Liver (tissue), 9 donors: Measurements from ENCODE around the gene POLL. TPM values are rescaled to one million over a fixed set of nuclear protein-coding genes. Genes with fewer than 3 reads are reported as not detected.

Experiments
- DNase-seq: peaks from one replicate; pipeline ENCODE4 v3.0.0-alpha.2; 2017; ENCODE audit warnings: low spot score
- H3K27ac ChIP-seq, 2 donors: one replicate each; pipeline ENCODE4 v1.7.0; 2013; ENCODE audit warnings: inconsistent platforms in 2 of 2, low read length in 2 of 2, control low read depth in 1 of 2, low read depth in 1 of 2, mild to moderate bottlenecking in 1 of 2
- H3K27me3 ChIP-seq, 4 donors: one replicate each; pipeline versions ENCODE4 v1.6.1 to v1.7.0; 2013; ENCODE audit warnings: low read length in 3 of 4, inconsistent platforms in 1 of 4, mild to moderate bottlenecking in 1 of 4, moderate library complexity in 1 of 4; ENCODE audit not compliant: control insufficient read depth in 4 of 4, insufficient read depth in 4 of 4
- H3K36me3 ChIP-seq, 4 donors: one replicate each; pipeline versions ENCODE4 v1.6.1 to v1.7.0; 2013; ENCODE audit warnings: low read length in 3 of 4, mild to moderate bottlenecking in 3 of 4, low read depth in 1 of 4, moderate library complexity in 1 of 4; ENCODE audit not compliant: control insufficient read depth in 4 of 4, insufficient read depth in 3 of 4
- H3K4me1 ChIP-seq, 4 donors: one replicate each; pipeline versions ENCODE4 v1.6.1 to v1.7.0; 2013; ENCODE audit warnings: low read length in 3 of 4, mild to moderate bottlenecking in 3 of 4, moderate library complexity in 1 of 4; ENCODE audit not compliant: control insufficient read depth in 4 of 4, insufficient read depth in 4 of 4
- H3K4me3 ChIP-seq, 3 donors: one replicate each; pipeline versions ENCODE4 v1.6.1 to v1.7.0; 2013; ENCODE audit warnings: low read length in 3 of 3, control low read depth in 1 of 3, low read depth in 1 of 3, mild to moderate bottlenecking in 1 of 3
- H3K9ac ChIP-seq, 2 donors: one replicate each; pipeline ENCODE4 v1.7.0; 2013; ENCODE audit warnings: low read length in 2 of 2, mild to moderate bottlenecking in 2 of 2, moderate library complexity in 2 of 2, control low read depth in 1 of 2, low read depth in 1 of 2
- H3K9me3 ChIP-seq, 4 donors: one replicate each; pipeline versions ENCODE4 v1.6.1 to v1.7.0; 2013; ENCODE audit warnings: low read length in 3 of 4; ENCODE audit not compliant: control insufficient read depth in 4 of 4
- ATF3 ChIP-seq: IDR thresholded peaks from 2 replicates; pipeline ENCODE4 v1.6.1; 2016; ENCODE audit warnings: antibody characterized with exemption
- JUND ChIP-seq, 2 donors: IDR thresholded peaks; 2 replicates each; pipeline ENCODE4 v1.6.1; 2016; ENCODE audit warnings: antibody characterized with exemption in 2 of 2
- NR2F2 ChIP-seq: IDR thresholded peaks from 2 replicates; pipeline ENCODE4 v1.6.1; 2016; ENCODE audit warnings: antibody characterized with exemption
- RAD21 ChIP-seq, 2 donors: IDR thresholded peaks; 2 replicates each; pipeline ENCODE4 v1.6.1; 2016; ENCODE audit warnings: antibody characterized with exemption in 2 of 2, mild to moderate bottlenecking in 2 of 2
- RXRA ChIP-seq, 2 donors: IDR thresholded peaks; 2 replicates each; pipeline ENCODE4 v1.6.1; 2017 to 2018; ENCODE audit warnings: antibody characterized with exemption in 2 of 2, mild to moderate bottlenecking in 1 of 2
- SP1 ChIP-seq: IDR thresholded peaks from 2 replicates; pipeline ENCODE4 v1.6.1; 2018; ENCODE audit warnings: antibody characterized with exemption, mild to moderate bottlenecking
- TAF1 ChIP-seq: conservative IDR thresholded peaks from 2 replicates; pipeline ENCODE4 v1.6.1; 2016; ENCODE audit warnings: antibody characterized with exemption, mild to moderate bottlenecking
- YY1 ChIP-seq: IDR thresholded peaks from 2 replicates; pipeline ENCODE4 v1.6.1; 2016; ENCODE audit warnings: antibody characterized with exemption, mild to moderate bottlenecking
- WGBS: extraction: QIAGEN DNeasy Blood & Tissue Kit; methylation state at CpG from one replicate; pipeline ENCODE4 v1.1.7; 2013; 5-methylcytosine and 5-hydroxymethylcytosine counted together
- polyA plus RNA-seq, 2 donors: library from polyadenylated mRNA; stranded (reverse) in 1 of 2; unstranded in 1 of 2; fragments of 200-250 nt in 1 of 2; fragments of >200 nt in 1 of 2; fragmentation: Nextera tagmentation in 1 of 2; extraction: Ambion mirVana in 1 of 2; gene quantifications; one replicate each; pipeline versions ENCODE4 v1.2.1 to v1.2.3, GENCODE V29; 2013 to 2015
- total RNA-seq, 2 donors: library from RNA; depleted of rRNA; stranded (reverse); fragments of >200 nt; gene quantifications; one replicate each; pipeline ENCODE4 v1.2.3, GENCODE V29; 2014
- TF ChIP-seq, protein P1 (sequence below): IDR thresholded peaks from 2 replicates; pipeline ENCODE4 v1.6.1; 2016; ENCODE audit warnings: antibody characterized with exemption
- TF ChIP-seq, protein P2 (sequence below): fragments of 150-350 bp; IDR thresholded peaks from 2 replicates; pipeline ENCODE4 v1.5.1; 2017; ENCODE audit warnings: improper control_type of control experiment, low read depth, low read length; ENCODE audit not compliant: missing input control
- donor health status: healthy.
- donor health status: healthy.
- donor health status: healthy.
- donor health status: healthy.
- donor health status: healthy.

POLL gene
- total and polyA plus RNA-seq, 4 donors = 8.8 to 13.0 (median 10.3) TPM

- WGBS = 10% methylated on average over 37 of the region's 37 CpGs
- H3K36me3 ChIP-seq = no peaks in the 10 kb centered on the region
- H3K9me3 ChIP-seq = peaks cover 5 to 10% (median 8%) of the 10 kb centered on the region in 4 donors
- TF ChIP-seq RXRA (IDR thresholded peaks at IDR 0.05) (no peak), NR2F2 (no peak), SP1 (no peak), TAF1 (no peak), YY1 (no peak)
- TF ChIP-seq, protein P1, sequence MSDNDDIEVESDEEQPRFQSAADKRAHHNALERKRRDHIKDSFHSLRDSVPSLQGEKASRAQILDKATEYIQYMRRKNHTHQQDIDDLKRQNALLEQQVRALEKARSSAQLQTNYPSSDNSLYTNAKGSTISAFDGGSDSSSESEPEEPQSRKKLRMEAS = no peak
- H3K9ac ChIP-seq = no peak overlapping the region
- no peak for DNase-seq
- H3K27ac ChIP-seq = no peak overlapping the region
- H3K4me3 ChIP-seq = peak overlapping the region in 2 of 3 donors; percentile 25 to 43
- H3K4me1 ChIP-seq = peaks cover 7 to 18% (median 10%) of the 10 kb centered on the region in 4 donors
- peaks cover 0 to 7% (median 5%) of the 10 kb centered on the region in 4 donors for H3K27me3 ChIP-seq
Measured at GRCh38 chr10:101570428-101571270, 17.4 kb downstream of the POLL start.

DNA sequence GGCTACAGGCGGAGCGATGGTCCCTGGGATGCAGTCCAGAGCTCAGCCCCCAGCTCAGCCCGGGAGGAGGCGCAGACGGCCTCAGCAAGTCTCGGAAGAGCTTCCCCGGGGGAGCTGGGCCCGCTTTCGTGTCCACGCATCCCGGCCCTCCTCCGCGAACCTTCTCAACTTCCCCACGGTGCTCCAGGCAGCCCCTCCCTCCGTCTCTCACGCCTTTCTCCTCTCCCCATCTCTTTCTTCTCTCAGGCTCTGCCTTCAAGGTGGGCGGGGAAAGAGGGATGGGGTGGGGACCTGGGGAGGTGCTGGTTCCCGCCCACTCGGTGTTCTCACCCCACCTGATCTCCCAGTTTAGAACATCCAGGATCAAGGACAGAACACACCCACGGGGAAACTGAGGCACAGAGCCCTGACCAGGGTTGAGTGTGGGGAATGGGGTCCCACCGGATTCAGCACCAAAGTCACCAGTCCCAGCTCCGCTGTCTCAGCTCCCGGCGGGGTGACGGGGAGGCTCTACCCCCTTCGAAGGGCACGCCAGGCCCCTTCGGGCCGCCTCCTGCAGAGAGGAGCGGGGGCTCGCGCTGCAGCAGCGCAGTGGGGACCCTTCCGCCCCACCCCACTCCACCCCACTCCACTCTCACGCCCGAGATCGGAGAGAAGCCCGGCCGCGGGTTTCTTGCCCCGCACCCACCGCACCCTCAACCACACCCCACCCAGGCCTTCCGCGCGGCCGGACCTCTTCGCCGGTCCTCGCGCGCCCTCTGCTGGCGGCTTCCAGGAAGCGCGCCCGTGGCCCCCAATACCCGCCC is 18.2 kb downstream of the POLL start:
- H3K4me1 ChIP-seq = peaks cover 7 to 18% (median 10%) of the 10 kb centered on the region in 4 donors
- H3K9me3 ChIP-seq = peaks cover 5 to 10% (median 8%) of the 10 kb centered on the region in 4 donors
- no peak overlapping the region for H3K9ac ChIP-seq
- DNase-seq = peak; percentile 95
- H3K4me3 ChIP-seq = peak overlapping the region in 2 of 3 donors; percentile 43 to 52
- WGBS = 3% methylated on average over 56 of the region's 56 CpGs
- H3K27ac ChIP-seq = no peak overlapping the region
- H3K27me3 ChIP-seq = peaks cover 0 to 7% (median 5%) of the 10 kb centered on the region in 4 donors
- H3K36me3 ChIP-seq = no peaks in the 10 kb centered on the region
- TF ChIP-seq SP1 = no peak
- peak; percentile 81 to 82 for TF ChIP-seq RAD21 (IDR thresholded peaks at IDR 0.05)
- TF ChIP-seq, protein P2, sequence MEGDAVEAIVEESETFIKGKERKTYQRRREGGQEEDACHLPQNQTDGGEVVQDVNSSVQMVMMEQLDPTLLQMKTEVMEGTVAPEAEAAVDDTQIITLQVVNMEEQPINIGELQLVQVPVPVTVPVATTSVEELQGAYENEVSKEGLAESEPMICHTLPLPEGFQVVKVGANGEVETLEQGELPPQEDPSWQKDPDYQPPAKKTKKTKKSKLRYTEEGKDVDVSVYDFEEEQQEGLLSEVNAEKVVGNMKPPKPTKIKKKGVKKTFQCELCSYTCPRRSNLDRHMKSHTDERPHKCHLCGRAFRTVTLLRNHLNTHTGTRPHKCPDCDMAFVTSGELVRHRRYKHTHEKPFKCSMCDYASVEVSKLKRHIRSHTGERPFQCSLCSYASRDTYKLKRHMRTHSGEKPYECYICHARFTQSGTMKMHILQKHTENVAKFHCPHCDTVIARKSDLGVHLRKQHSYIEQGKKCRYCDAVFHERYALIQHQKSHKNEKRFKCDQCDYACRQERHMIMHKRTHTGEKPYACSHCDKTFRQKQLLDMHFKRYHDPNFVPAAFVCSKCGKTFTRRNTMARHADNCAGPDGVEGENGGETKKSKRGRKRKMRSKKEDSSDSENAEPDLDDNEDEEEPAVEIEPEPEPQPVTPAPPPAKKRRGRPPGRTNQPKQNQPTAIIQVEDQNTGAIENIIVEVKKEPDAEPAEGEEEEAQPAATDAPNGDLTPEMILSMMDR = peak; percentile 77

DNA sequence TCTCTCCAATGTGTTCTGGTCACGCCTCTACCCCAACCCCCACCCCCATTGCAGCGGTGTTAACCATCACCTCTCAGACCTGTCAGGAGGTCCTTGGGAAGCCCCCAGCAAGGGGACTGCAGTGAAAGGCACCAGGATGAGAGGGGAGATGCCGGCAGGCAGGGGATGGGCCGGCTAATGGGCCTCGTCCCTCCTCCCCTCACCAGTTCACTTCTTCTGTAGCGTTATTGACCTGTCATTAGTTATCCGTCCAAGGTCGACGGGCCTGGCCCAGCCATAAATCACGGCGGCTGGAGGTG is 18.8 kb downstream of the POLL start:
- 9% methylated on average over 11 of the region's 11 CpGs for WGBS

More for the DNA sequence above, 18.8 kb downstream of the POLL start:
- no peak for TF ChIP-seq YY1
- TF ChIP-seq NR2F2 = no peak
- no peak for TF ChIP-seq TAF1
- TF ChIP-seq JUND (IDR thresholded peaks at IDR 0.05) = no peak
- no peak for TF ChIP-seq ATF3
- H3K27me3 ChIP-seq = peaks cover 0 to 7% (median 5%) of the 10 kb centered on the region in 4 donors
- no peak for DNase-seq
- no peak overlapping the region for H3K9ac ChIP-seq
- peaks cover 7 to 18% (median 10%) of the 10 kb centered on the region in 4 donors for H3K4me1 ChIP-seq
- no peak overlapping the region for H3K4me3 ChIP-seq
- H3K9me3 ChIP-seq = peaks cover 5 to 10% (median 8%) of the 10 kb centered on the region in 4 donors
- no peaks in the 10 kb centered on the region for H3K36me3 ChIP-seq
- no peak overlapping the region for H3K27ac ChIP-seq
